Brain pericyte (primary cell): ENCODE results near the gene MZB1.

ENCODE experiments used
- DNase-seq: peaks from one replicate; pipeline ENCODE4 v3.0.0-alpha.2; 2012; ENCODE audit warnings: low read depth, low spot score

MZB1 gene, protein sequence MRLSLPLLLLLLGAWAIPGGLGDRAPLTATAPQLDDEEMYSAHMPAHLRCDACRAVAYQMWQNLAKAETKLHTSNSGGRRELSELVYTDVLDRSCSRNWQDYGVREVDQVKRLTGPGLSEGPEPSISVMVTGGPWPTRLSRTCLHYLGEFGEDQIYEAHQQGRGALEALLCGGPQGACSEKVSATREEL

DNA sequence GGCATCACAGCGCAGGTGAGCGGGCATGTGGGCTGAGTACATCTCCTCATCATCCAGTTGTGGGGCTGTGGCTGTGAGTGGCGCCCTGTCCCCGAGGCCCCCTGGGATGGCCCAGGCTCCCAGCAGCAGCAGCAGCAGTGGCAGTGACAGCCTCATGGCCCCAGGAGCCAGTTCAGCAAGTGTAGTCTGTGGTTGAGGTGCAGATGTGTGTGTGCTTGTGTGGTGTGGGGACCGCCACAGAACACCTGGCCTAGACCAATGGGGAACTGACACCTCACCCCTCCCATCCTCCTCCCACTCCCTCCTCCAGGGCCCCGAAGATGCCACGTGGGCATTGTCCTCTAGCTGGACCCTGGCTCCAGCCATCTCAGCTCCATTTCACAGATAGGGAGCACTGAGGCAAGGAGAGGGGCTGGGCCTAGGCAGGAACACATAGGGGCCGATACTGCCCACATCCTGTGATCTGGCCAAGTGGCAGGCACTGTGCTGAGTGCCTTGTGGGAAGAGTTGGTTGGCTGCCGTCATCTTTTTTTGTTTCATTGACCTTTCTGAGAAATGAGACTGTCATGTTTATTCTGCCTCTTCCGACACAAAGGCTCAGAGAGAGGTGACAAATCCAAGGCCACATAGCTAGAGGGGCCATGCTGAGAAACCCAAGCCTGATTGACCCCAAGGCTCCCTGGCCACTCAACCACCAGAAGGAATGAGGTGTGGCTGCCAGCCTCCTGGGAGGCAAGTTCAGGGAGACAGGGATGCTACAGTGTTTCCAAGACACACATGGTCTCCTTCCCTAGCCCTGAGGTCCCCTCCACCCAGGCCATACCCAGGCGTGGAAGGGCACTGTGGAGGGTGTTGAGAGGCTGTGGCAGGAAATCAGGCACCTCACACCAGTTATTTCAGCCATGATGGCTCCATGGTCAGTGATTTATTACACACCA, at the start of gene MZB1:
Gene MZB1, minus strand, starts transcription at position 213 of the 938 bp plus-strand sequence. Its CDS starts 57 bp downstream, at position 156.
- no peak for DNase-seq

DNA sequence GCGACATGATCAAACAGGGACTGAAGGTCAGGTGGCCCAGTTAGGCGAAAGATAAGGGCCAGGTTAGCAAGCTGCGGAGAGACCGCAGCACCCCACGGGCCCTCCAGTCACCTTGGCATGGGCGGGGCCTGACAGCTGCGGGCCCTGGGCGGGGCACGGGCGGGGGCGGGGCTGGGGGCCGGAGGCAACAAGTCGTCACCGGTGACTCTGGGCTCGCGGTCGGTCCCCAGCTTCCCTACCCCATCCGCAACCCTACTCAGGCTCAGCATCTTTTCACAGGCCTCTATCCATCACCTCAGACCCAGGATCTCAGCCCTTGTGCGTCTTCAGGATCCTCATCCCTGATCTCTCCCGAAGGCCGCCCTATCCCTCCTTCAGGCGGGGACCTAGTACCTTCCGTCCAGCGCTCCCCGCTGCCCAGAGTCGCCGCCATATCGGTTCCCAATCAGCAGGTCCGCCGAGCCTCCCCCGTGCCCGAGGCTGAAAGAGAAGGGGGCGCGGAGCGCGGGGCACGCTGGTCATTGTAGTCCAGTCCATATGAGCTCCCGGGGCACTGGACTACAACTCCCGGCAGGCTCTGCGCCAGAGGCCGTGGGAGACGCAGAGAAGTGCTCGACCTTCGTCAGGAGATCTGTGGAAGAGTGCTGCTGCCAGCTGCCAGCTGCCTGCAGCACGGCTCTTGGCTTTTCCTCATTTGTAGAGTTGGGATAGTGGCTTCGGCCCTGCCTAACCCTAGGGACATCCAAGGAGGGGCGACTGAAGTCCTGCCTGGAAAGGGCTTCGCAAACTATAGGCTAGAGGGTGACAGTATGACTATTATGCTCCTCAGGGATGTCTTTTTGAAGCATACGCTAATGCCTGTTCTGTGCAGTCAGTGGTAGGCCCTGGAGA, 49.5 kb upstream of the MZB1 start, which contains the start of gene DNAJC18:
Gene DNAJC18, minus strand, starts transcription at position 513 of the 891 bp plus-strand sequence. Its CDS starts 80 bp downstream, at position 433.
- DNase-seq: peak; percentile 67

DNA sequence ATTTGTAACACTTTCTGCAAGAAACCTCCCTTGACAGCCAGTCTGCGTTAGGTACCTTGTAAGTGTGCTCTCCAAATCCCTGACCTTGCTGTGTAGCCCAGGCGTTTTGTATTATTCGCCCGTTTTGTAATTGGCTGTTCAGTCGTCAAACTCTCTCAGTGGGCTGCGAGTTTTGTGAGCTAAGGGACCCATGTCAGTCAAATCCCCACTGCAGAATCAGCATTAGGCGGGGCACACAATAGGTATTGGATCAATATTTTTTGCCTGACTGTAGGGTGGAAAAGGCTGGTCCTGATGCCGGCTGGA, 48.9 kb upstream of the MZB1 start:
- DNase-seq: no peak

DNA sequence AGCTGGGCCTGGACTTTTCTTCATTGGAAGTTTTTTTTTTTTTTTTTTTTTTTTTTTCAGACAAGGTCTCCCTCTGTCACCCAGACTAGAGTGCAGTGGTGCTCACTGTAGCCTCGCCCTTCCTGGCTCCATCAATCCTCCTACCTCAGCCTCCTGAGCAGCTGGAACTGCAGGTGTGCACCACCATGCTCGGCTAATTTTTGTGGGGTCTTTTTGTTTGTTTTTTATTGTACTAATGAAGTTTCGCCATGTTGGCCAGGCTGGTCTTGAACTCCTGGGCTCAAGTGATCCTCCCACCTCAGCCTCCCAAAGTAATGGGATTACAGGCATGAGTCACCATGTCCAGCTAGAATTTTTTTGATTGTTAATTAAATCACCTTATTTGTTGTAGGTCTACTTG, 46.0 kb upstream of the MZB1 start:
- DNase-seq: no peak

DNA sequence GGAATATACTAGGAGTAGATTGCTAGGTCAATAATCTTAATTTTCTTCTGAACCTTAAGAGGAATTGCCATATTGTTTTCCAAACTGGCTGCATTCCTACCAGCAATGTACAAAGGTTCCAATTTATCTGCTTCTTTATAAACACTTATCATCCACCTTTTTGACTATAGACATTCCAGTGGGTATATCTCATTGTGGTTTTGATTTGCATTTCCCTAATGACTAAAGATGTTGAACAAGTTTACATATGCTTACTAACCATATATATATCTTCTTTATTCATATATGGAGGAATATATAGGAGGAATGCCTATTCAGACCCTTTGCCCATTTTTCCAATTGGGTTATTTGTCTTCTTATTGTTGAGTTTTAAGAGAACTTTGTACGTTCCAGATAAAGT, 42.0 kb upstream of the MZB1 start:
- DNase-seq: no peak

DNA sequence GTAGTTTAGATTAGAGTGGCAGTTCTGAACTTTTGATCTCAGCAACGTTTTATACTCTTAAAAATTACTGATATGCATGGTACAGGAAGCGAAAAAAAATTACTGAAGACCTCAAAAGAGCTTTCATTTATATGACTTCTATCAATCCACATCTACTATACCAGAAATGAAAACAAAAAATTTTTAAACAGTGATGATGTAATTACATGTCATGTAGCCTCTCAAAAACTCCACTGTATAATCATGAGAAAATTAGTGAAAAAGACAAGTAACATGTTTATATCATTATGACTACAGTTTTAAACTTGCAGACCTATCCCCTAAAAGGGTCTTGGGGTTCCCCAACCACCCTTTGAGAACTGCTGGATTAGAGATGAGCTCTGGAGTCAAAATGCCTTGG, 40.3 kb upstream of the MZB1 start:
- no peak for DNase-seq

DNA sequence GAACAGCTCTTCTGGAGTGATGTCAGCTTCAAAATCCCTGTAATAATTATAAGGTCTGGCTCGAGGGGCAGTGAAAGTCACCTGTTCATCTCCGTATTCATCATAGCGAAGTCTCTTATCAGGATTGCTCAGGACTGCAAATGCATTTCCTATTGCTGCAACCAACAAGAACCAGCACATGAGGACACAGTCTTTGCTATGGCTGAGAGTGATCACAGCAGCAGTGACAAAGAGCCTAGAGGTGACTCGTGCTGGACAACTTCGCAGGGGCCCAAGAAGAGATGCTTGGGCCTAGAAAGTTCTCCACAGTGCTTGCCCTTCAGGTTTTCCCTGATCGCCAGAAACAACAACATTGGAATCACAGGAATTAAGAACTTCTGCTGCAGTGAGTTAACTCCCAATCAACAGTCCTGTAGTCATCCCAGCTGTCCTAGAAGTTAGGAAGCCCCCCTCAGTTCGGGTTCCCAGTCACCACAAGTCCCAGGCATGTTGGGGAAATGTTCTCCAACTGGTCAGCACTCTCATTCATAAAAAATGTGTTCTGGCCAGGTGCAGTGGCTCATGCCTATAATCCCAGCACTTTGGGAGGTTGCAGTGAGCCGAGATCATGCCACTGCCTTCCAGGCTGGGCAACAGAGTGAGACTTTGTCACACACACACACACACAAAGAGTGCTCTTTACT, 36.6 kb upstream of the MZB1 start:
- no peak for DNase-seq

DNA sequence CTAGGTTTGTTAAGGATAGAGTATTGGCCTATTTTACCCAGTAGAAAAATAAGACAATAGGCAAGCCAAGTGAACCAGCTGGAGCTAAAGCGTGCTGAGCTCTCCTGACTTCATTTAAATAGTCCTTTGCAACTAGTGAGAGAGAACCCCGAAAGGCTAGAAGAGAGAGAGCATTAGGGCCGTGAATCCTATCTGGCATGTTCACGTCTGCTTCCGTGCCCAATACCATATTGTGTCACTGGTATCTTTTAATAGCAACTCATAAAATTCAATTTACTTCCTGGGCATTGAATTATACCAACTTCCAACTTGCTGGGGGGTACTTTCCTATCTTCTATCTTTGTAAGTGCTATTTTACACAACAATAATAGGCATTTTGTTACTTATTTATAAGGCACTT, 35.8 kb upstream of the MZB1 start:
- DNase-seq: no peak

DNA sequence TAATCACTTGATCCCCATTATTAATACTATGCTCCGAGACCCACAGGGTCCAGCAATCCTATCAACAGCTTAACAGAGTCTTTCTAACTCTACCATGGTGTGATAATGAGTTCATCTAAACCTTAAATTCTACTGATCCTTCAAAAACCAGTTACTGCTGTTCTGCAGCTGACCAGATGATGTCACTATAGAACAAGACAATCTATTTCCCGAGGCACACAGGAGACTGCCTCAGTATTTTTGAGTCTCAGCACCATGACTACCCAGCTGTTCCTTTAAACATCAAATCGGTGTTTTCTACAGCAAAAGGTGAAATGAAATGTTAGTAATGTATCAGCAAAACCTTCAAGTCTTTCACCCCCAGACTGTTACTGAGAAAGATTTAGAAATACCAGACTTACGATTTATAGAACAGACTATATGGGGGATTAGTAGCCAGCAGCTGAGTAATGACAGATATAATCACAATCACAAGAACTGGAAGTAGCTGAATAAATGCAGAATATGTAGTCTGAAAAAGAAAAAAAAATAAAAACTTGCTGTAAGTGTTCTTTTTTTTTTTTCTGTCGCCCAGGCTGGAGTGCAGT, 32.7 kb upstream of the MZB1 start:
- DNase-seq: no peak

DNA sequence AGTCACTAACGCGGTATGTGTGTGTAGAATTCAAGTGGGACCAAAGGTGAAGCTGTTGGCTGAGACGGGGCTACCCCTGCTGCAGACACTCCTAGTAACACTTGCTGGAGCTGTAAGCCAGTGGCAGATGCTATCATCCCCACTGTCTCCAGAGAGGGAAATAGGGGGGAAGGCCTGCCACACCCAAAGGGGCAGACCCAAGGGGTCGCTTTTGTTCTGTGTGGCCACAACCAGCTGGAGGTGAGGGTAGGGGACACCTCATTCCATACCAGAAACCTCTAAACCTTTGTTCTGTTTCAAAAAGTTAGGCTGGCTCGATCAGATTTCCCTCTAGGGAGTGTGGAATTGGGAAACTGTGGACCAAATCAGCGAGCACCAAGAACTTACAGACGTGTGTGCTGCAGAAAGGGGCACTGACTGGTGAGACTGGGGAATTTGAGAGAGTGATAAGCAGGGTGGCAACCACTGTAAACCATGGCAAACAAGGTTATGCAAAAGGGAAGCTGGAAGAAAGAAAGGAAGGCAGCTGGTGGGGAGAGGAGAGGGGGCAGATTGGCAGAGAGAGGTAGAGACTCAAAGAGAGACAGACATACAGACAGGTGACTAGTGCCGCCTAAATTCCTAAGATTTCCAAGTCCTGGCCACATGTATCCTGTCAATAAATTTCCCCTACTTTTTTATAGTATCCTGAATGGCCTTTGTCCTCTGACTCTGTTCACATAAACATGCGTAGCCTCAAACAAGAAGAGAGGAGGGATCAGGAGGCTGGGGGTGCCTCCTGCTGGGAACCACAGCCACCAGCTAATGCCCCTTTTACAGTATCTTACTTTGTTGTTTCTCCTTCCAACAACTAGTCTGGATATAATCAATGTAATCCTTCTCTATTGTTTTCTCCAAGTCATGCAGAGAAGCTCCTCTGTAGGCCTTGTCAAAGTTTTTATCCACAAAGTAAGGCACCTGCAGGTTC, 29.8 kb upstream of the MZB1 start:
- DNase-seq: no peak

DNA sequence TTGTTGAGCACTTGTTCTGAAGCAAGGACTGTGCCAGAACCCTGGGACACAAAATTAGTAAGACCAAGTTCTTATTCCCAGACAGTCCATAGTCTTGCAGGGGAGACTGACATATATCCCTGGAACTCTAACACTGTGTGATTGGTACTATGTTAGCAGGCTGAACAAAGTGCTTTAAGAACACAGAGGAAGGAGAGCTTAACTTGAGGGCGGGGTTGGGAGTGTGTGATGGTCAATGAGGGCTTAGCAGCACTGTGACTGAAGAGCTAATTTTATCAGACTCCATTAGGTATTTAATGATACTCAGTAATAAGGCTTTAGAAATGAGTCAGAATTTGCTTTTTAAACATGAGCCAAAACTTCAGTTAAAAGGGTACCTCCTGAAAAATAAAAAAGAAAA, 29.1 kb upstream of the MZB1 start:
- DNase-seq: no peak

DNA sequence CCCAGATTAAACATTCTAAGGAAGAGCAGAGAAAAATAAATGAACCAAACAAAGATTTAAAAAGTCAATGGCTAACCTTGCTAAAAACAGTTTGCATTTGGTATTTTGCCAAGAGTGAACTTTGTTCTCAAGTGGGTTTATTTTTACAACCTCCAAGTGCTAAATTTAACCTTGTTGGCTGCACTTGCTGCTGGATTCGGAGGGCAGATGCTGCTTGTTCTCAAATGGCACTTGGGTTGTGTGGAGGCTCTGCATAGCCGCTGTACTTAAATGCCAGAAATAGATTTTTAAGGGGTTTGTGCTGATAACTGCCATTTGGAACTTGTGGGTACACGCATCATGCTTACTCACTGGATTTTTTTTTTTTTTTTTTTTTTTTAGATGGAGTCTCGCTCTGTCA, 27.5 kb upstream of the MZB1 start:
- no peak for DNase-seq

DNA sequence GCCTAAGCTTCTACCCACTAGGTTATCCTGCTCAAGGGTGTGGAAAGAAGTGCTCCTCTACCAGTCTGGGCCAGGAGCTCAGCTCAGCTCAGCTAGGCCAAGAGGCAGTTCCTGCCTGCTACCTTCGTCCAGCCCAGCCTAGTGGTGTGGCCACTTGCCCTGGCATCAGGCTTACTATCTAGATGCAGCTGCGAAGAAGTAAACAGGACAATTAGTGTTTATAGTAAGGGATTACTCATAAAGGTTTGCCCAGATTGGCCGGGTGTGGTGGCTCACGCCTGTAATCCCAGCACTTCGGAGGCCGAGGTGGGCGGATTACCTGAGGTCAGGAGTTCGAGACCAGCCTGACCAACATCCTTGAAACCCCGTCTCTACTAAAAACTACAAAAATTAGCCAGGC, 26.9 kb upstream of the MZB1 start:
- DNase-seq: no peak

DNA sequence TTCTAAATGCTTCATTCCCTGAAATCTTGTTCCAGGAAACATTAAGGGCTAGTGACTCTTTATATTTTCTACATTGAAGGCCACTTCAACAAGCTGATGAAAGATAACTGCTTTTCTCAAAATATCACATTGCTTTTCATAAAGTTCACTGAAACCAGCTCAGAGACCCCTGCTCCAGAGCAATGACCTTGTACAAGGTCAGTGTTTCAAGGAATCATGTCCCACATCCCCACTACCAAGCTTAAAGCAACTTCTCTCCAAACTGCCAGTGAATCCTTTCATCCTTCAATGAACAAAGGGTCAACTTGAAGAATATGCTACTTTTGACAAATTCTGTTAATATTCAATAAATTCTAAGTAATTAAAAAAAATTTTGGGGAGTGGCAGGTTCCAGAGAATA, 26.2 kb upstream of the MZB1 start:
- DNase-seq: no peak

DNA sequence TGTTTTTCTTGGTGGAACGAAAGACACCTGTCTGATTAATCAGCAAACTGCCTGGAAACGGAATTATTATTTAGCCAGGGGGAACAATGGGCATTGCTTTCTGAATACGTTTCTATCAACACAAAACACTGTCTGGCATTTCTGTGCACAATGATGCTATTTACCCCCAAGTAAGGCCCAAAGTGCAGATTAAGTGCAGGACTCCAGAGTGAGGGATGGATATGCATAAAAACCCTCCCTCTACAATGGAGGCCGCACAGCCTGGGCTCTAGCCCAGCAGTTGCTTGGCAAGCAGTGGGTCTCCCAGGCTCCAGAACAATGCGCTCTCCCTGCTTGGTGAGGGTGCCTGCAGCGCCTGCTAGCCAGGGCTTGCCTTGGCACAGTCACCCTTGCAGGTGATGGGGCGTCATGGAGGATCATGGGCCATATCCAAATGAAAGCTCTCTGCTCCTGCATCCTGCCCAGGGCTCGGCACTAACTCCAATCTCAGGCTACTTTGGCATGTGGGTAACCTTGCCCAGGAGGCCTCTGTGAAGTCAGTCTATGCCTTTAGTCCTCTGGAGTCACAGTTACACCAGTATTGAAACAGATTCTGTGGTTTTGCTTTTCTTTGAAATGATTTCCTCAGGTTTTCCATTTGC, 25.6 kb upstream of the MZB1 start:
- no peak for DNase-seq

DNA sequence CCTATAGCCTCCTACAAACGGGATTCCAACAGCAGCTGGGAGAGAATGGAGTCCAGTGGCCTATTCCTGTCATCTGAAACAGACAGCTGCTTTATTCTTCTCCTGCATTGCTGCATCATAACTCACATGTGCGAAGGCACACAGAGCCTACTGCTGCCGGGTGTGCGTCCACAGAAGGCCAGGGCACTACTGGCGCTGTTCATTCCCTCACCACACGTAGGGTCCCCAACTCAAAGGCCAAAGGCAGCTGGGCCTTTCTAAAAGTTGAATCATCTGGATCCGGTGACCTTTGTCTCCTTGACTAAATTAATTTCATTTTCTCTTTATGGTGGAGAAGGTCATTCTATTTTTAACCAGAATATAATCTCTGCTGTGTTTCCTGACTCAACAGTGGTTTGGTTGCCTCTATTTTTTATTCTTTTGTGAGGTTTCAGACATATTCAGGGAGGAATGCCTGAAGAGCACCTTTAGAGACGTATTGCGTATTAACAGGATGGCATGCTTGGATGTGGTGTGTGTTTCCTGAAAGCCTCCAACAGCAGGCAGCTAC, 24.9 kb upstream of the MZB1 start:
- no peak for DNase-seq

DNA sequence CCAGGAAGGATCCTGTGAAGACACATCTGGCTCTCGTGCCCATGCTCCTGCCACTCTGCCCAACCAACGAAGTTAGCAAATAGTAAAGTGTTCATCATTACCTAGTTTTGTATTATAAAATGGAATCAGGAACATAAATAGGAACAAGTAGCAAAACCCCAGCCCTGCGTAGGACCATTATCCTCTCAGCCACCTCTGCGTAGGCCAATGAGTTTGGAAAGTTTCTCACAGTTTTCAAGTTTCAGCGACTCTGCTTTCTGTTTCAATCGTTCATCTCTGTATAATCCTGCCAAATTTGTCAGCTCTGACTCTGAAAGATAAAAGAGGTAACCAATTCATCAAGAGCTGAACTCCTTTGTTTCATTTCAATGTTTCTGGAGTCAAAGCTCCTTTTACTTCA, 24.2 kb upstream of the MZB1 start:
- DNase-seq: no peak

DNA sequence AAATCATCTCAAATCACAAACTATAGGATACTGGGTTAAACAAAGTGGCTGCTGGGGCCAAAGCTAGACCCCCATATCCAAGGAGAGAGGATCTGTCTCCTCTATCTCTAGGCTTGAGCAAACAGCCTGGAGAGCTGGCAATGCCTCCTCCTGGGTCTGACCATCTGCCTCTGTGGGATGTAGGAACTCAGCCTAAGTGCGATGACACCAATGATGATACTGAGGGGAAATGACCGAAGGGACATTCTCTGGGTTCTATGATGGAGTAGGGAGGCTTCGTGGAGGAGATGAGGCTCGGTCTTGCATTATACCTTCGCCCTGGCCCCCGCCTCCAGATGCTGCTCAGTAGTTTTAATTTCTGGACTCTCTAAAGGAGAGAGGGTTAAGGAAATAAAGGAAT, 23.4 kb upstream of the MZB1 start:
- no peak for DNase-seq
